GM23248 (cell line): ENCODE data around the gene TRIM41. TPM values are rescaled to one million over a fixed set of nuclear protein-coding genes. Genes with fewer than 3 reads are reported as not detected.

ENCODE experiments used
- DNase-seq: peaks from one replicate; pipeline ENCODE4 v3.0.0-alpha.2; 2015
- H2AFZ ChIP-seq: fragments of 200-600 bp; sonication (generic); 2 replicates; pipeline ENCODE4 v1.6.1; 2016; ENCODE audit warnings: antibody characterized with exemption
- H3F3A ChIP-seq: fragments of 200-600 bp; sonication (generic); 2 replicates; pipeline ENCODE4 v1.6.1; 2016; ENCODE audit warnings: mild to moderate bottlenecking, antibody characterized with exemption, mixed run types; ENCODE audit not compliant: insufficient read depth
- H3K27ac ChIP-seq: fragments of 200-600 bp; sonication (generic); 2 replicates; pipeline ENCODE4 v1.5.1; 2016; ENCODE audit warnings: mild to moderate bottlenecking
- H3K27me3 ChIP-seq: fragments of 200-600 bp; sonication (generic); replicated peaks from 2 replicates; pipeline ENCODE4 v1.6.1; 2016; ENCODE audit warnings: mild to moderate bottlenecking; ENCODE audit not compliant: insufficient read depth
- H3K36me3 ChIP-seq: fragments of 200-600 bp; sonication (generic); 2 replicates; pipeline ENCODE4 v1.6.1; 2016; ENCODE audit warnings: low read depth, mild to moderate bottlenecking
- H3K4me1 ChIP-seq: fragments of 200-600 bp; sonication (generic); 2 replicates; pipeline ENCODE4 v1.6.1; 2016; ENCODE audit warnings: mild to moderate bottlenecking; ENCODE audit not compliant: insufficient read depth
- H3K4me2 ChIP-seq: fragments of 200-600 bp; sonication (generic); one replicate; pipeline ENCODE4 v1.6.1; 2016; ENCODE audit warnings: mild to moderate bottlenecking; ENCODE audit not compliant: unreplicated experiment
- H3K4me3 ChIP-seq: fragments of 200-600 bp; sonication (generic); 2 replicates; pipeline ENCODE4 v1.5.1; 2016; ENCODE audit warnings: mild to moderate bottlenecking
- H3K79me2 ChIP-seq: fragments of 200-600 bp; sonication (generic); 2 replicates; pipeline ENCODE4 v1.6.1; 2016; ENCODE audit warnings: mild to moderate bottlenecking; ENCODE audit not compliant: insufficient read depth
- H3K9ac ChIP-seq: fragments of 200-600 bp; sonication (generic); 2 replicates; pipeline ENCODE4 v1.6.1; 2016; ENCODE audit warnings: mild to moderate bottlenecking
- H3K9me2 ChIP-seq: fragments of 200-600 bp; sonication (generic); 2 replicates; pipeline ENCODE4 v1.6.1; 2016; ENCODE audit warnings: mixed run types, mild to moderate bottlenecking, moderate library complexity; ENCODE audit not compliant: insufficient read depth
- H3K9me3 ChIP-seq: fragments of 200-600 bp; sonication (generic); one replicate; pipeline ENCODE4 v1.6.1; 2017; ENCODE audit warnings: low read depth
- H4K20me1 ChIP-seq: fragments of 200-600 bp; sonication (generic); 2 replicates; pipeline ENCODE4 v1.6.0; 2016; ENCODE audit not compliant: insufficient read depth
- EZH2 ChIP-seq: fragments of 200-600 bp; sonication (generic); IDR thresholded peaks from 2 replicates; pipeline ENCODE4 v1.6.1; 2018; ENCODE audit warnings: antibody characterized with exemption, mild to moderate bottlenecking; ENCODE audit not compliant: insufficient read depth, poor library complexity, severe bottlenecking
- EZH2phosphoT487 ChIP-seq: fragments of 200-600 bp; sonication (generic); IDR thresholded peaks from 2 replicates; pipeline ENCODE4 v1.6.1; 2018; ENCODE audit warnings: antibody characterized with exemption, moderate library complexity, mild to moderate bottlenecking, low read depth; ENCODE audit not compliant: insufficient read depth
- WGBS, 2 experiments: methylation state at CpG; one replicate each; pipeline ENCODE4 v1.1.6; 2015 to 2017; ENCODE audit warnings: low lambda C conversion rate in 2 of 2, low coverage in 1 of 2; ENCODE audit errors: missing lambda C conversion rate in 2 of 2; 5-methylcytosine and 5-hydroxymethylcytosine counted together
- in situ Hi-C: fragments of 300-500 bp; cut with MboI; formaldehyde crosslinking; loops from 2 replicates; pipeline ENCODE4 v1.15.0; 2020
- polyA plus RNA-seq: library from polyadenylated mRNA; unstranded; fragments of >200 nt; fragmentation: Nextera tagmentation; extraction: Ambion mirVana; gene quantifications from 2 replicates; pipeline ENCODE4 v1.2.1, GENCODE V29; 2016
- total RNA-seq: library from RNA; depleted of rRNA; stranded (reverse); fragments of >200 nt; shearing (Covaris generic); gene quantifications from 2 replicates; pipeline ENCODE4 v1.2.3, GENCODE V29; 2014

Gene TRIM41
- total and polyA plus RNA-seq, 2 experiments from 2014 or later, result 3.8 to 18.6 TPM

DNA sequence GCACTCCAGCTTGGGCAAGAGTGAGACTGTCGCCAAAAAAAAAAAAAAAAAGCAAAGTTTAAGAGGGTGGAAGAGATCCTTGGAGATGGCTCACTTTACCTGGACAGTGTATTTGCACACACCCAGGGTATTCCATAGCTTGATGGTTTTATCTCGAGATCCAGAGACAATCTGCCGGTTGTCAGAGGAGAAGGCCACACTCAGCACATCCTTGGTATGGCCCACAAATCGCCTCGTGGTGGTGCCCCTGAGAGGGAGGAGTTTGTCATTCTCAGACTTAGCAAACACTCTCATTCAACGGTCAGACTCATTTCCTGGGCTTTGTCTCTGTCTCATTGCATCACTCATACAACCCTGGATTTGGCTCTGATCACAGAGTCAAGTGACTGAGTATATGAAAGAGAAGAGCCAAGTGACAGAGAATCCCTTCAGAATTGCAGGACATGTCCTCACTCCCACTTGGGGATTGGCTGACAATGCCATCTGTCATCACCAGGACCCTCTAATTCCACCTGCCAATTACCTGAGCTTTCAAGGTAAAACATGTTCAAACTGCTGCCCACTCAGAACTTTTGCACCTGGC lies 18.4 kb downstream of the TRIM41 start:
- no peak for TF ChIP-seq EZH2phosphoT487
- no peak for TF ChIP-seq EZH2
- H3K4me2 ChIP-seq, result peak overlapping the region; percentile 96
- H3K9ac ChIP-seq, result peak overlapping the region; percentile 98
- peaks cover 13% of the 10 kb centered on the region for H4K20me1 ChIP-seq
- peak; percentile 96 for DNase-seq
- peaks cover 71% of the 10 kb centered on the region for H3F3A ChIP-seq
- H3K27ac ChIP-seq, result peak overlapping the region; percentile 97
- peaks cover 37% of the 10 kb centered on the region for H3K4me1 ChIP-seq
- H3K36me3 ChIP-seq, result peaks cover 51% of the 10 kb centered on the region
- peak overlapping the region; percentile 87 for H3K4me3 ChIP-seq
- no peaks in the 10 kb centered on the region for H3K27me3 ChIP-seq
- H3K9me3 ChIP-seq, result no peaks in the 10 kb centered on the region
- no peaks in the 10 kb centered on the region for H3K9me2 ChIP-seq
- in situ Hi-C loops, result no loop called here
- WGBS, 2 experiments, result 16 to 24% methylated on average over 6 of the region's 6 CpGs
- peaks cover 87% of the 10 kb centered on the region for H3K79me2 ChIP-seq
- no peak overlapping the region for H2AFZ ChIP-seq

GRCh38 chr5:181242031-181242451 lies 19.0 kb downstream of the TRIM41 start:
- WGBS, 2 experiments, result 36% methylated on average over 6 of the region's 6 CpGs
- Histone ChIP-seq H4K20me1 (peaks cover 13% of the 10 kb centered on the region), H3K9me3 (no peaks in the 10 kb centered on the region), H3K27me3 (no peaks in the 10 kb centered on the region), H3F3A (peaks cover 65% of the 10 kb centered on the region), H3K9me2 (no peaks in the 10 kb centered on the region), H3K27ac (peak overlapping the region; percentile 97), H2AFZ (no peak overlapping the region), H3K4me3 (peak overlapping the region; percentile 87), H3K4me2 (peak overlapping the region; percentile 96), H3K4me1 (peaks cover 37% of the 10 kb centered on the region), H3K9ac (peak overlapping the region; percentile 98), H3K36me3 (peaks cover 46% of the 10 kb centered on the region), H3K79me2 (peaks cover 88% of the 10 kb centered on the region)
- DNase-seq, result peak; percentile 60
- TF ChIP-seq EZH2phosphoT487, result no peak
- no peak for TF ChIP-seq EZH2
- in situ Hi-C loops, result no loop called here

DNA sequence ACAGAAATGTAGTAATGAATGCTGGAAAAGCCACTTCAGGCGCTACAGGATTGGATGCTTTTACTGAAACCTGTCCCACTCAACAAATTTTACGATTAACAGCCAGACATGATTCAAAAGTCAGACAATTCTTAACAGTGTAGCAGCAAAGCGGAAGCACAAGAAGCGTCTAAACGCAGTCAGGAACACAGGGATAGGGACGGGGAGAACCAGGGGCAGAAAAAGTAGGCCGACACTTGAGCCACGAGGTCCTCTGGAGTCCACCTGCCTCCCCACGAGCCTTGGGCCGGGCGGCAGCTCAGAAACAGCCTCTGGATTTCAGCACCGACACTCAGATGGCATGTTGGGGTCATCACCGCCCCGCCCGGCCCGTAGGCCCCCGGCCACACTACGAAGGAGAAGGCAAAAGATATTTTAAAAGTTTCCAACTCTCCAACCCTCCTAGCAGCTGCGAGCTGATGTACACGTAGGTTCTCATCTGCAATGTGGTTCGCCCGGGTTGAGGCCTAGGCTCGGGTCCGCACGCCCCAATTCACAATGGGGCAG lies 20.0 kb downstream of the TRIM41 start:
- WGBS, 2 experiments, result 0 to 1% methylated on average over 23 to 25 of the region's 25 CpGs

DNA sequence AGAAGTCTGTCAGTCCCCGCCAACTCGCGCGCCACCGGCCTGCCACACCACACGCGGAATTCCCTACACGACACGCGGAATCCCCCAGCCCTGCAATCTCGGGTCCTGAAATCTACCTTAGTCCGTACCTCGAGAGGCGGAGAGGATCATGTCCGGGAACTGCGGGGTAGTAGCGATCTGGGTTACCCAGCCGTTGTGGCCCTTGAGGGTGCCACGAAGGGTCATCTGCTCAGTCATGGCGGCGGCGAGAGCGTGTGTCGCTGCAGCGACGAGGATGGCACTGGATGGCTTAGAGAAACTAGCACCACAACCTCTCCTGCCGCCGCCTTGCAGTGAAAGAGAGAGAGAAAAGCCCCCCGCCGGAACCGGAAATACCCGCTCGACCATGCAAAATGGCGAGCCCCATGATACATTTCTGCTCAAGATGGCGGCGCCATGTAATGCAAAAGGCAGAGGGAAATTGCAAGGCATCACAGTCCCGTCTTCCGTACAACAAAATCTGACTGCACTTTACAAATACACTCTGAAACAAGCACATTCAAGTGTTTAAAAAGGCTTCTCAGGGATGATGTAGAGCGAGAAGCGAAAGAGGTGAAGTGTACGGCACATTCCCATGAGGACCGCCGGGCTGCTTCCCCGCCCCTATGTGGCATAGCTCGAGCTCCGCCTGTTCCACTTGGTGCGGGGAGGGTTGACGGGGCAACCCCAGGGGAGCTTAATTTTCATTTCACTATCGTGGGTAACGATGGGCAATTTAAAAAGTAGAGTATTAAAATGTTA lies 20.7 kb downstream of the TRIM41 start, which contains the start of gene RACK1:
Gene RACK1, minus strand, starts transcription at position 343 of the 780 bp plus-strand sequence. Its CDS starts 106 bp downstream, at position 237.
- Histone ChIP-seq H3K36me3 (peaks cover 28% of the 10 kb centered on the region), H3K4me2 (peak within 1 kb of the TSS; percentile 96), H4K20me1 (peaks cover 13% of the 10 kb centered on the region), H3K9me2 (no peaks in the 10 kb centered on the region), H3K9me3 (no peaks in the 10 kb centered on the region), H3K4me1 (peaks cover 39% of the 10 kb centered on the region), H2AFZ (peak within 1 kb of the TSS; percentile 85), H3K79me2 (peaks cover 88% of the 10 kb centered on the region), H3K4me3 (peak within 1 kb of the TSS; percentile 87), H3F3A (peaks cover 53% of the 10 kb centered on the region), H3K9ac (peak within 1 kb of the TSS; percentile 98), H3K27me3 (no peaks in the 10 kb centered on the region), H3K27ac (peak within 1 kb of the TSS; percentile 97)
- DNase-seq, result peak; percentile 95
- in situ Hi-C loops, result no loop called here
- no peak for TF ChIP-seq EZH2
- TF ChIP-seq EZH2phosphoT487, result no peak
- 1% methylated on average over 50 of the region's 50 CpGs for WGBS, 2 experiments

More for the DNA sequence above, 20.0 kb downstream of the TRIM41 start:
- H3K79me2 ChIP-seq, result peaks cover 88% of the 10 kb centered on the region
- H3K4me3 ChIP-seq, result peak overlapping the region; percentile 87
- H3K9me3 ChIP-seq, result no peaks in the 10 kb centered on the region
- H4K20me1 ChIP-seq, result peaks cover 13% of the 10 kb centered on the region
- H3K9ac ChIP-seq, result peak overlapping the region; percentile 98
- no peaks in the 10 kb centered on the region for H3K9me2 ChIP-seq
- peaks cover 37% of the 10 kb centered on the region for H3K4me1 ChIP-seq
- H3K27ac ChIP-seq, result peak overlapping the region; percentile 97
- peak; percentile 60 for DNase-seq
- in situ Hi-C loops, result no loop called here
- H3F3A ChIP-seq, result peaks cover 56% of the 10 kb centered on the region
- peak overlapping the region; percentile 96 for H3K4me2 ChIP-seq
- H2AFZ ChIP-seq, result no peak overlapping the region; the same call in 1 of the 2 replicates
- no peaks in the 10 kb centered on the region for H3K27me3 ChIP-seq
- TF ChIP-seq EZH2, result no peak
- TF ChIP-seq EZH2phosphoT487, result no peak
- peaks cover 35% of the 10 kb centered on the region for H3K36me3 ChIP-seq
